NCI-H82 treated with DMSO at 0.1 percent for 48 hours (cell line): ENCODE data around the gene BDNF.

Experiments
- DNase-seq: peaks from one replicate; lab custom pipeline; 2025; ENCODE audit not compliant: unreplicated experiment; lab: John Stamatoyannopoulos, UW

The BDNF gene

GRCh38 chr11:27626938-27627586 is 73.2 kb downstream of the BDNF start:
- no peak for DNase-seq

GRCh38 chr11:27626269-27626937 is 73.9 kb downstream of the BDNF start:
- no peak for DNase-seq

GRCh38 chr11:27625347-27625912 is 74.8 kb downstream of the BDNF start:
- DNase-seq = no peak

- DNase-seq = no peak
These were observed 76.2 kb downstream of the BDNF start for GRCh38 chr11:27623945-27624523.

- DNase-seq = peak; percentile 67
These were observed 77.5 kb downstream of the BDNF start for GRCh38 chr11:27622541-27623300.

- DNase-seq = peak; percentile 53
These were observed 78.7 kb downstream of the BDNF start for GRCh38 chr11:27621405-27622161.

GRCh38 chr11:27619763-27620335 is 80.4 kb downstream of the BDNF start:
- DNase-seq = no peak

- DNase-seq = no peak
These were observed 81.1 kb downstream of the BDNF start for GRCh38 chr11:27619039-27619574.

- DNase-seq = no peak
These were observed 81.9 kb downstream of the BDNF start for GRCh38 chr11:27618281-27618915.

GRCh38 chr11:27616711-27617110 is 83.5 kb downstream of the BDNF start:
- DNase-seq = no peak

GRCh38 chr11:27615833-27616232 is 84.4 kb downstream of the BDNF start:
- DNase-seq = no peak

GRCh38 chr11:27614092-27614491 is 86.2 kb downstream of the BDNF start:
- no peak for DNase-seq

GRCh38 chr11:27612932-27613880 is 87.0 kb downstream of the BDNF start:
- no peak for DNase-seq

- no peak for DNase-seq
These were observed 88.3 kb downstream of the BDNF start for GRCh38 chr11:27611947-27612455.

GRCh38 chr11:27611390-27611789 is 88.9 kb downstream of the BDNF start:
- DNase-seq = no peak

- DNase-seq = no peak
These were observed 89.3 kb downstream of the BDNF start for GRCh38 chr11:27610946-27611345.

GRCh38 chr11:27610280-27610679 is 90.0 kb downstream of the BDNF start:
- no peak for DNase-seq

GRCh38 chr11:27608951-27609350 is 91.3 kb downstream of the BDNF start:
- DNase-seq = no peak
